Measurements from ENCODE around the gene CTPS1.

CTPS1 gene

DNA sequence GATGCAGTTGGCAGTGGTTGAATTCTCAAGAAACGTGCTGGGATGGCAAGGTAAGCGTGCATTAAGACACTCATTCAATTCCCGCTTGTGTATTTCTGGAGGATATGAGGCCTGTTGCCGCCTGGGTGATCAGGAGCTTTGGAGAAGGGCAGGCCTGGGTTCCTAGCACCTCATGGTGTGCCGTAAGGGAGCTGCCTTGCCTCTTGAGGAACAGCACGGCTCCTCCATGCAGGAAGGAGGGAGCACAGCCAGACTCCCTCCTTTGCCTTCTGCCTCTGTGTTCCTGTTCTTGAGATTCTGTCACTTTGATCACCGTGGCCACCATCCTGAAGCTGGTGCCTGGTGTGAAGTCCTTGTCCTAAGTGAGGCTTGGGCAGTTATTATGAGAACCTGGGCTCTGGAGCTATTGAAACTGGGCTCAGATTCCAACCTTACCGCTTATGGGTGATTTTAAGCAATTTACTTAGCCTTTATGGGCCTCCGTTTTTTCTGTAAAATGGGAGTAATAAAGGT, 23.7 kb downstream of the CTPS1 start:
- peak overlapping the region in 1 of 2 experiments; percentile 79 for H3K14ac ChIP-seq (ENCODE audit: low read length in 2 of 2)
- peaks cover 23% of the 10 kb centered on the region for H3K79me1 ChIP-seq (replicated peaks; ENCODE audit: low read length, poor library complexity, severe bottlenecking)
- H3K4me3 ChIP-seq (ENCODE audit: insufficient read depth in 1 of 2, low read depth in 1 of 2, low read length in 2 of 2), result no peak overlapping the region
- no peak overlapping the region for H2BK120ac ChIP-seq (ENCODE audit: low read depth, low read length)
- H3K23ac ChIP-seq (ENCODE audit: low read length in 2 of 2), result peak overlapping the region in 1 of 2 experiments; percentile 19
- peak overlapping the region; percentile 67 for H3K27ac ChIP-seq (ENCODE audit: low read length, poor library complexity, severe bottlenecking)
- H3K4me2 ChIP-seq (ENCODE audit: low read length, poor library complexity, severe bottlenecking), result no peak overlapping the region
- no peak overlapping the region for H2AFZ ChIP-seq (ENCODE audit: low read depth, low read length)
- no peak for DNase-seq
- H2AK5ac ChIP-seq (ENCODE audit: low read length, severe bottlenecking), result peak overlapping the region; percentile 33
- peak overlapping the region; percentile 58 for H3K9ac ChIP-seq (ENCODE audit: low read length)
- H2BK5ac ChIP-seq (ENCODE audit: low read depth, low read length, poor library complexity, severe bottlenecking), result no peak overlapping the region
- H3K9me3 ChIP-seq (ENCODE audit: control insufficient read depth, low read length), result no peaks in the 10 kb centered on the region
- peak overlapping the region; percentile 52 for H4K8ac ChIP-seq (ENCODE audit: low read length)
- peak overlapping the region in 1 of 2 experiments; percentile 50 for H3K4ac ChIP-seq (ENCODE audit: low read depth in 1 of 2, low read length in 2 of 2)
- no peaks in the 10 kb centered on the region for H3K27me3 ChIP-seq (ENCODE audit: control insufficient read depth in 1 of 2, insufficient read depth in 1 of 2, low read length in 2 of 2)
- H3K36me3 ChIP-seq (ENCODE audit: control insufficient read depth in 1 of 2, insufficient read depth in 2 of 2, low read depth in 1 of 2, low read length in 2 of 2), result peaks cover 42 to 87% of the 10 kb centered on the region in 2 experiments
- peaks cover 19% of the 10 kb centered on the region for H3K4me1 ChIP-seq (ENCODE audit: control insufficient read depth, insufficient read depth, low read depth, low read length)
- H2BK12ac ChIP-seq (ENCODE audit: low read length in 2 of 2), result peak overlapping the region in 1 of 2 experiments; percentile 89
- WGBS, result 82% methylated on average over 9 of the region's 9 CpGs
- peak overlapping the region; percentile 48 for H4K91ac ChIP-seq (ENCODE audit: low read length)
- peak overlapping the region; percentile 9 to 74 for H3K18ac ChIP-seq (ENCODE audit: low read depth in 1 of 2, low read length in 2 of 2)
- no peak overlapping the region for H2BK15ac ChIP-seq (ENCODE audit: low read depth, poor library complexity, severe bottlenecking)

DNA sequence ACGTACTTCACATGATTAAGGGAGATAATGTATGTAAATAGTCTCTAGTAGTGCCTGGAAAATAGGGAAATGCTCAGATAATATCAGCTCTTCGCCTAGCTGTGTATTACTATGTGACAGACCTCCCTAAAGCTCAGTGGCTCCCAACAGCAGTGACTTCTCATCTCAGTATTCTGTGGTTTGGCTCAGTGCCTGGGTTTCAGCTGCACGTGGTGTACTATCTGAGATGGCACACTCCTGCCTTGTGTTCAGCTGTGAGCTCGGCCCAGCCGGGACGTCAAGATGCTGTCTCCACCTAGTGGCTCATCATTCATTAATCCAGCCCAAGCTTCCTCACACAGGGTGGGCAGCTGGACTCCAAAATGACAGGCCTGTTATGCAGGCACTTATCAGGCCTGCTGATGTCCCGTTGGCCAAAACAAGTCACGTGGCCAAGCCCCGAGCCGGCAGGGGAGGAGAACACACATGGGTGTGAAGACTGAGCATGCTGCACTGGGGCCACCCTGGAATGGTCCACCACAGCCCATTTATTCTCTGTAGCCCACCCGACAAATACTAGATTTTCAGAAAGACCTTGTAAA, 24.2 kb downstream of the CTPS1 start:
- 22% methylated on average over 9 of the region's 11 CpGs for WGBS
- Histone ChIP-seq H3K4ac (ENCODE audit: low read depth in 1 of 2, low read length in 2 of 2) (no peak overlapping the region), H2AFZ (ENCODE audit: low read depth, low read length) (no peak overlapping the region), H3K4me1 (ENCODE audit: control insufficient read depth, insufficient read depth, low read depth, low read length) (peaks cover 19% of the 10 kb centered on the region), H2AK5ac (ENCODE audit: low read length, severe bottlenecking) (no peak overlapping the region), H4K8ac (ENCODE audit: low read length) (no peak overlapping the region), H2BK12ac (ENCODE audit: low read length in 2 of 2) (no peak overlapping the region), H3K9me3 (ENCODE audit: control insufficient read depth, low read length) (no peaks in the 10 kb centered on the region), H3K79me1 (replicated peaks; ENCODE audit: low read length, poor library complexity, severe bottlenecking) (peaks cover 19% of the 10 kb centered on the region), H3K18ac (ENCODE audit: low read depth in 1 of 2, low read length in 2 of 2) (no peak overlapping the region), H3K36me3 (ENCODE audit: control insufficient read depth in 1 of 2, insufficient read depth in 2 of 2, low read depth in 1 of 2, low read length in 2 of 2) (peaks cover 39 to 87% of the 10 kb centered on the region in 2 experiments), H4K91ac (ENCODE audit: low read length) (no peak overlapping the region), H3K4me3 (ENCODE audit: insufficient read depth in 1 of 2, low read depth in 1 of 2, low read length in 2 of 2) (no peak overlapping the region), H3K27me3 (ENCODE audit: control insufficient read depth in 1 of 2, insufficient read depth in 1 of 2, low read length in 2 of 2) (no peaks in the 10 kb centered on the region), H3K4me2 (ENCODE audit: low read length, poor library complexity, severe bottlenecking) (no peak overlapping the region), H2BK5ac (ENCODE audit: low read depth, low read length, poor library complexity, severe bottlenecking) (no peak overlapping the region), H3K27ac (ENCODE audit: low read length, poor library complexity, severe bottlenecking) (peak overlapping the region; percentile 67), H3K23ac (ENCODE audit: low read length in 2 of 2) (no peak overlapping the region), H2BK15ac (ENCODE audit: low read depth, poor library complexity, severe bottlenecking) (no peak overlapping the region), H3K14ac (ENCODE audit: low read length in 2 of 2) (no peak overlapping the region), H2BK120ac (ENCODE audit: low read depth, low read length) (no peak overlapping the region), H3K9ac (ENCODE audit: low read length) (peak overlapping the region; percentile 58)
- peak; percentile 99 for DNase-seq

DNA sequence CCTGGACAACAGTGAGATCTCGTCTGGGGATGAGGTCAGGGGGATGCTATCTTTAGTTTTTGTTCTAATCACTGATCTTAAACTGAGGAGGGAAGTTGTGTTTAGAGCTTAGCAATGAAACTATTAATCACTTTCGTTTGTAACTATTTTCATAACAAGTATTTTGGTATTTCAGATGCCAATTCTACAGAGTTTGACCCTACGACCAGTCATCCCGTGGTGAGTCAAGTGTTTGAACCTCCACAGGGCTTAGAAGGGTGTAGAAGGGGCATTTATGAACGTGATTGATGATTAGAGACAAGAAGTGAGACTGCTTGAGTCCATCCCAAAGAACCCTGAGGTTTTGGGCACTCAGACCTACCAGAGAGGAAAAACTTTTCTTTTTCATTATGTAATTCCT, 26.4 kb downstream of the CTPS1 start:
- DNase-seq, result no peak
- Histone ChIP-seq H2BK120ac (ENCODE audit: low read depth, low read length) (no peak overlapping the region), H3K9ac (ENCODE audit: low read length) (no peak overlapping the region), H2BK5ac (ENCODE audit: low read depth, low read length, poor library complexity, severe bottlenecking) (no peak overlapping the region), H3K14ac (ENCODE audit: low read length in 2 of 2) (no peak overlapping the region), H3K4me3 (ENCODE audit: insufficient read depth in 1 of 2, low read depth in 1 of 2, low read length in 2 of 2) (no peak overlapping the region), H3K4ac (ENCODE audit: low read depth in 1 of 2, low read length in 2 of 2) (no peak overlapping the region), H3K23ac (ENCODE audit: low read length in 2 of 2) (no peak overlapping the region), H4K91ac (ENCODE audit: low read length) (no peak overlapping the region), H2AFZ (ENCODE audit: low read depth, low read length) (no peak overlapping the region), H3K4me1 (ENCODE audit: control insufficient read depth, insufficient read depth, low read depth, low read length) (peaks cover 23% of the 10 kb centered on the region), H3K9me3 (ENCODE audit: control insufficient read depth, low read length) (no peaks in the 10 kb centered on the region), H3K18ac (ENCODE audit: low read depth in 1 of 2, low read length in 2 of 2) (no peak overlapping the region), H3K36me3 (ENCODE audit: control insufficient read depth in 1 of 2, insufficient read depth in 2 of 2, low read depth in 1 of 2, low read length in 2 of 2) (peaks cover 39 to 90% of the 10 kb centered on the region in 2 experiments), H3K79me1 (replicated peaks; ENCODE audit: low read length, poor library complexity, severe bottlenecking) (peaks cover 26% of the 10 kb centered on the region), H3K27me3 (ENCODE audit: control insufficient read depth in 1 of 2, insufficient read depth in 1 of 2, low read length in 2 of 2) (no peaks in the 10 kb centered on the region), H4K8ac (ENCODE audit: low read length) (no peak overlapping the region), H2BK15ac (ENCODE audit: low read depth, poor library complexity, severe bottlenecking) (no peak overlapping the region), H3K27ac (ENCODE audit: low read length, poor library complexity, severe bottlenecking) (no peak overlapping the region), H2BK12ac (ENCODE audit: low read length in 2 of 2) (no peak overlapping the region), H3K4me2 (ENCODE audit: low read length, poor library complexity, severe bottlenecking) (no peak overlapping the region), H2AK5ac (ENCODE audit: low read length, severe bottlenecking) (no peak overlapping the region)
- WGBS, result 76% methylated on average over 3 of the region's 5 CpGs

DNA sequence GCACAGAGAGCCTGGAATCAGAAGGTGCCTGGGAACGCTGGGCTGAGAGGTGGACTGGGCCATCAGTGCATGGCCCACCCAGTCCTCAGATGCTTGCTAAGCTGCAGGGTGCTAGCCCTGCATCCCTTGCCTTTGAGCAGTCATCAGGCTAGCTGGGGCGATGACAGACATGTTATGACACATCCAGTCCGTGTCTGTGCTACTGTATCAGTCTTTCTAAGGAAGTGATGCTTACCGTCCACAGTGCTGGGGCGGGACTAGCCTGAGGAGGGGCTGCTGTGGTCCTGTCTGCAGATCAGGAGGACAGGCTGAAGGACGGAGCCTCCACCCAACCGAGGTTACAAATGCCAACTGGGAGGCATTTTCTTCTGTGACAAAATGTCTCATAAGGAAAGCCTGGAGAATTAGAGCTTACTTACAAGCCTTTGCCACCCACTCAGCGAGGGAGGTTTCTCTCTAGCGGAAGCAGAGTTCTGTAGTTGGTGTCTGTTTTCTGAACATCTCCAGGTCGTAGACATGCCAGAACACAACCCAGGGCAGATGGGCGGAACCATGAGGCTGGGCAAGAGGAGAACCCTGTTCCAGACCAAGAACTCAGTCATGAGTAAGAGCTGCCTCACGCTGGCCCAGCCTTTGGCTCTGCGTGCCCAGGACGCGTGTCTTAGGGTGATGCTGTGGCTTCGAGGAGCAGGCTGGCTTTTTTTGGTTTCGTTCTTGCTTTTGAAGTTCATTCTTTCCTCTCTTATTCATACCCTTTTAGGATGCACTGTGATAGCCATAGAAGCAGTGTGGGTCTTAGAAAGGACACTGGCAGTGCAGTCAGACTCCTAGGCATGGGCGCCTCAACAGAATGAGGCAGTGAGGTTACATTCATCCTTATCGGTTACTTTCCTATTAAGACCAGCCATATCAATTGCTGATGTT, 27.7 kb downstream of the CTPS1 start:
- H3K36me3 ChIP-seq (ENCODE audit: control insufficient read depth in 1 of 2, insufficient read depth in 2 of 2, low read depth in 1 of 2, low read length in 2 of 2), result peaks cover 48 to 90% of the 10 kb centered on the region in 2 experiments
- no peak overlapping the region for H3K4me2 ChIP-seq (ENCODE audit: low read length, poor library complexity, severe bottlenecking)
- H2BK120ac ChIP-seq (ENCODE audit: low read depth, low read length), result no peak overlapping the region
- H3K79me1 ChIP-seq (replicated peaks; ENCODE audit: low read length, poor library complexity, severe bottlenecking), result peaks cover 33% of the 10 kb centered on the region
- H3K27ac ChIP-seq (ENCODE audit: low read length, poor library complexity, severe bottlenecking), result no peak overlapping the region
- no peak overlapping the region for H2AK5ac ChIP-seq (ENCODE audit: low read length, severe bottlenecking)
- H3K18ac ChIP-seq (ENCODE audit: low read depth in 1 of 2, low read length in 2 of 2), result no peak overlapping the region
- H3K27me3 ChIP-seq (ENCODE audit: control insufficient read depth in 1 of 2, insufficient read depth in 1 of 2, low read length in 2 of 2), result no peaks in the 10 kb centered on the region
- 93% methylated on average over 17 of the region's 19 CpGs for WGBS
- no peak overlapping the region for H3K4me3 ChIP-seq (ENCODE audit: insufficient read depth in 1 of 2, low read depth in 1 of 2, low read length in 2 of 2)
- no peak overlapping the region for H2BK15ac ChIP-seq (ENCODE audit: low read depth, poor library complexity, severe bottlenecking)
- no peak overlapping the region for H2BK12ac ChIP-seq (ENCODE audit: low read length in 2 of 2)
- no peak overlapping the region for H3K14ac ChIP-seq (ENCODE audit: low read length in 2 of 2)
- H4K91ac ChIP-seq (ENCODE audit: low read length), result no peak overlapping the region
- no peak overlapping the region for H3K23ac ChIP-seq (ENCODE audit: low read length in 2 of 2)
- H3K9me3 ChIP-seq (ENCODE audit: control insufficient read depth, low read length), result no peaks in the 10 kb centered on the region
- no peak overlapping the region for H4K8ac ChIP-seq (ENCODE audit: low read length)
- H3K4me1 ChIP-seq (ENCODE audit: control insufficient read depth, insufficient read depth, low read depth, low read length), result peaks cover 24% of the 10 kb centered on the region
- H3K4ac ChIP-seq (ENCODE audit: low read depth in 1 of 2, low read length in 2 of 2), result no peak overlapping the region
- H2BK5ac ChIP-seq (ENCODE audit: low read depth, low read length, poor library complexity, severe bottlenecking), result no peak overlapping the region
- H3K9ac ChIP-seq (ENCODE audit: low read length), result no peak overlapping the region
- no peak overlapping the region for H2AFZ ChIP-seq (ENCODE audit: low read depth, low read length)
- DNase-seq, result no peak

Measured in mesenchymal stem cell (in vitro differentiated cells and primary cell).